Activated CD8-positive, alpha-beta T cell treated with anti-CD3 and anti-CD28 coated beads for 36 hours (primary cell): Measurements from ENCODE around the gene LOC128125822.

Experiments
- ATAC-seq: fragments of 200-7000 bp; cut with Tn5 transposase; one replicate; pipeline ENCODE4 v1.10.0; 2021; ENCODE audit warnings: mild to moderate bottlenecking, moderate library complexity
- CTCF ChIA-PET: fragments of 350-600 bp; sonication (Branson Sonifier 250); formaldehyde crosslinking; loops from one replicate; lab custom pipeline; 2021; ENCODE audit warnings: antibody characterized with exemption; lab: Charles Lee
- POLR2A ChIA-PET: fragments of 350-600 bp; sonication (Branson Sonifier 250); formaldehyde crosslinking; loops from one replicate; lab custom pipeline; 2021; ENCODE audit warnings: antibody characterized with exemption; lab: Charles Lee
- DNase-seq: peaks from one replicate; pipeline ENCODE4 v3.0.0-alpha.2; 2020
- H3K27ac Mint-ChIP-seq: one replicate; pipeline ENCODE4 v1.8.0; 2021; ENCODE audit warnings: mild to moderate bottlenecking, mixed read lengths
- H3K27me3 Mint-ChIP-seq: one replicate; pipeline ENCODE4 v1.8.0; 2021; ENCODE audit warnings: mixed read lengths
- H3K36me3 Mint-ChIP-seq: one replicate; pipeline ENCODE4 v1.8.0; 2021; ENCODE audit warnings: low read depth, mixed read lengths
- H3K4me1 Mint-ChIP-seq: one replicate; pipeline ENCODE4 v1.8.0; 2021; ENCODE audit warnings: low read depth, mixed read lengths
- H3K4me3 Mint-ChIP-seq: one replicate; pipeline ENCODE4 v1.8.0; 2021; ENCODE audit warnings: mild to moderate bottlenecking, moderate library complexity, mixed read lengths
- H3K9me3 Mint-ChIP-seq: one replicate; pipeline ENCODE4 v1.8.0; 2021; ENCODE audit warnings: mixed read lengths
- CTCF ChIP-seq: fragments of 200-600 bp; IDR thresholded peaks from one replicate; pipeline ENCODE4 v1.8.0; 2022; ENCODE audit warnings: antibody characterized with exemption, mild to moderate bottlenecking
- intact Hi-C: fragments of 100-400 bp; cut with micrococcal nuclease; formaldehyde crosslinking; loops from one replicate; pipeline ENCODE4 v1.10.0; 2022

Gene LOC128125822

GRCh38 chr6:63597141-63598048 lies 25.1 kb downstream of the LOC128125822 start:
- ATAC-seq (no peak), DNase-seq (no peak)
- Mint-ChIP-seq H3K27me3 (peaks cover 7% of the 10 kb centered on the region), H3K9me3 (no peaks in the 10 kb centered on the region), H3K27ac (no peak overlapping the region), H3K4me1 (no peaks in the 10 kb centered on the region), H3K4me3 (peak overlapping the region; percentile 73), H3K36me3 (no peaks in the 10 kb centered on the region)
- CTCF ChIA-PET = interaction anchor here (0.7 to 6.0 kb wide), 21 partner anchors 9 to 245 kb away, joined by 3 to 136 read pairs (median 9); no protein-coding TSS in a partner anchor
- TF ChIP-seq CTCF = no peak
- POLR2A ChIA-PET = interaction anchor here (0.5 kb wide), 1 partner anchor 1912 kb away, joined by 3 read pairs; no protein-coding TSS in a partner anchor
- intact Hi-C loops = loop anchor here (1.0 kb wide), 1 partner anchor 167 kb away; no protein-coding TSS in a partner anchor

GRCh38 chr6:63598049-63599036 lies 26.1 kb downstream of the LOC128125822 start:
- Mint-ChIP-seq H3K4me1 (no peaks in the 10 kb centered on the region), H3K27me3 (peaks cover 7% of the 10 kb centered on the region), H3K36me3 (no peaks in the 10 kb centered on the region), H3K27ac (no peak overlapping the region), H3K4me3 (peak overlapping the region; percentile 73), H3K9me3 (no peaks in the 10 kb centered on the region)
- intact Hi-C loops = loop anchor here (1.0 kb wide), 1 partner anchor 166 kb away; no protein-coding TSS in a partner anchor
- CTCF ChIA-PET = interaction anchor here (0.6 to 6.0 kb wide), 52 partner anchors 8 to 246 kb away, joined by 3 to 136 read pairs (median 5); partner anchors contain the start of gene PHF3
- ATAC-seq = peak; percentile 100
- POLR2A ChIA-PET = no interaction called here
- DNase-seq = peak; percentile 83
- TF ChIP-seq CTCF = peak; percentile 92

GRCh38 chr6:63599243-63599642 lies 27.0 kb downstream of the LOC128125822 start:
- intact Hi-C loops = no loop called here
- no peaks in the 10 kb centered on the region for H3K36me3 Mint-ChIP-seq
- ChIA-PET POLR2A (no interaction called here), CTCF (interaction anchor here (0.7 to 6.0 kb wide), 42 partner anchors 7 to 247 kb away, joined by 3 to 136 read pairs (median 6); partner anchors contain the start of gene PHF3)
- ATAC-seq = no peak
- no peak for DNase-seq
- H3K4me1 Mint-ChIP-seq = no peaks in the 10 kb centered on the region
- TF ChIP-seq CTCF = no peak
- H3K4me3 Mint-ChIP-seq = peak overlapping the region; percentile 73
- H3K27ac Mint-ChIP-seq = no peak overlapping the region
- H3K27me3 Mint-ChIP-seq = peaks cover 7% of the 10 kb centered on the region
- H3K9me3 Mint-ChIP-seq = no peaks in the 10 kb centered on the region

- no peak for TF ChIP-seq CTCF
- POLR2A ChIA-PET = no interaction called here
- H3K4me3 Mint-ChIP-seq = no peak overlapping the region
- ATAC-seq (no peak), DNase-seq (no peak)
- intact Hi-C loops = no loop called here
- H3K36me3 Mint-ChIP-seq = no peaks in the 10 kb centered on the region
- CTCF ChIA-PET = interaction anchor here (1.2 to 6.0 kb wide), 3 partner anchors 26 to 162 kb away, joined by 3 to 136 read pairs (median 6); no protein-coding TSS in a partner anchor
- H3K27ac Mint-ChIP-seq = no peak overlapping the region
- H3K27me3 Mint-ChIP-seq = peaks cover 3% of the 10 kb centered on the region
- H3K9me3 Mint-ChIP-seq = no peaks in the 10 kb centered on the region
- H3K4me1 Mint-ChIP-seq = no peaks in the 10 kb centered on the region
Measured at GRCh38 chr6:63600136-63600535, 27.9 kb downstream of the LOC128125822 start.
